ENCODE data around the gene MEAF6. TPM values are rescaled to one million over a fixed set of nuclear protein-coding genes. Genes with fewer than 3 reads are reported as not detected.
A peak's percentile ranks its signal among the peaks of the same experiment; 100 is the strongest.

MEAF6 gene
- total RNA-seq, 1 experiment from 2014 or later: 60.1 TPM

DNA sequence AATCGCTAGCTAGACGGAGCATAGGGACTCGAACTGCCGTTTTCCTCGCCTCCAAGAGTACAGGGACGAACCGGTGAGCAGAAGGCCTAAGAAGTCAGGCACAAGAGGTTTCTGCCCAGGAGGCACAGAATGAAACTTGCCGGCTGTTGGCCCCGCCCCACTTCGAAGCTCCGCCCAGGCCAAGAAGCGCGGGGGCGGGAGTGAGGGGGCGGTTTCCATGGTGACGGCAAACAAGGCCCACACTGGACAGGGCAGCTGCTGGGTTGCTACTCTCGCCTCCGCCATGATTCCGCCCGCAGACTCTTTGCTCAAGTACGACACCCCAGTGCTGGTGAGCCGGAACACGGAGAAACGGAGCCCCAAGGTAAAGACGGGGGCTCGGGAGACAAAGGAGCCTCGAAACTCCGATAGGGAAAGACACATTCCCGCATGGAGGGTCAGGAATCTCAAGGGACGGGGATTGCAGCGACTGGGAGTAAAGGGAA lies 42.2 kb upstream of the MEAF6 start, which contains the start of gene DNALI1:
Gene DNALI1 (plus strand): TSS at position 229 of the 485 bp plus-strand sequence. CDS start 55 bp downstream, at position 284.
- H3K27ac Mint-ChIP-seq (ENCODE audit: unreplicated experiment): peak within 1 kb of the TSS; percentile 70
- TF ChIP-seq, protein P1, sequence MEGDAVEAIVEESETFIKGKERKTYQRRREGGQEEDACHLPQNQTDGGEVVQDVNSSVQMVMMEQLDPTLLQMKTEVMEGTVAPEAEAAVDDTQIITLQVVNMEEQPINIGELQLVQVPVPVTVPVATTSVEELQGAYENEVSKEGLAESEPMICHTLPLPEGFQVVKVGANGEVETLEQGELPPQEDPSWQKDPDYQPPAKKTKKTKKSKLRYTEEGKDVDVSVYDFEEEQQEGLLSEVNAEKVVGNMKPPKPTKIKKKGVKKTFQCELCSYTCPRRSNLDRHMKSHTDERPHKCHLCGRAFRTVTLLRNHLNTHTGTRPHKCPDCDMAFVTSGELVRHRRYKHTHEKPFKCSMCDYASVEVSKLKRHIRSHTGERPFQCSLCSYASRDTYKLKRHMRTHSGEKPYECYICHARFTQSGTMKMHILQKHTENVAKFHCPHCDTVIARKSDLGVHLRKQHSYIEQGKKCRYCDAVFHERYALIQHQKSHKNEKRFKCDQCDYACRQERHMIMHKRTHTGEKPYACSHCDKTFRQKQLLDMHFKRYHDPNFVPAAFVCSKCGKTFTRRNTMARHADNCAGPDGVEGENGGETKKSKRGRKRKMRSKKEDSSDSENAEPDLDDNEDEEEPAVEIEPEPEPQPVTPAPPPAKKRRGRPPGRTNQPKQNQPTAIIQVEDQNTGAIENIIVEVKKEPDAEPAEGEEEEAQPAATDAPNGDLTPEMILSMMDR (IDR thresholded peaks at IDR 0.05; ENCODE audit: unreplicated experiment): no peak
- no peaks in the 10 kb centered on the region for H3K9me3 Mint-ChIP-seq (ENCODE audit: low read depth, unreplicated experiment)
- H3K4me3 Mint-ChIP-seq (ENCODE audit: low read depth, unreplicated experiment): peak within 1 kb of the TSS; percentile 54
- peak; percentile 76 for DNase-seq
- H3K36me3 Mint-ChIP-seq (ENCODE audit: insufficient read depth, unreplicated experiment): peaks cover 30% of the 10 kb centered on the region
- intact Hi-C loops (cut with micrococcal nuclease; ENCODE audit: unreplicated experiment): no loop called here
- H3K27me3 Mint-ChIP-seq (ENCODE audit: unreplicated experiment): no peaks in the 10 kb centered on the region
- CTCF ChIA-PET: no interaction called here
- H3K4me1 Mint-ChIP-seq (ENCODE audit: low read depth, unreplicated experiment): peaks cover 16% of the 10 kb centered on the region
- no TSS peak for BruUV-seq (replicated peaks)

DNA sequence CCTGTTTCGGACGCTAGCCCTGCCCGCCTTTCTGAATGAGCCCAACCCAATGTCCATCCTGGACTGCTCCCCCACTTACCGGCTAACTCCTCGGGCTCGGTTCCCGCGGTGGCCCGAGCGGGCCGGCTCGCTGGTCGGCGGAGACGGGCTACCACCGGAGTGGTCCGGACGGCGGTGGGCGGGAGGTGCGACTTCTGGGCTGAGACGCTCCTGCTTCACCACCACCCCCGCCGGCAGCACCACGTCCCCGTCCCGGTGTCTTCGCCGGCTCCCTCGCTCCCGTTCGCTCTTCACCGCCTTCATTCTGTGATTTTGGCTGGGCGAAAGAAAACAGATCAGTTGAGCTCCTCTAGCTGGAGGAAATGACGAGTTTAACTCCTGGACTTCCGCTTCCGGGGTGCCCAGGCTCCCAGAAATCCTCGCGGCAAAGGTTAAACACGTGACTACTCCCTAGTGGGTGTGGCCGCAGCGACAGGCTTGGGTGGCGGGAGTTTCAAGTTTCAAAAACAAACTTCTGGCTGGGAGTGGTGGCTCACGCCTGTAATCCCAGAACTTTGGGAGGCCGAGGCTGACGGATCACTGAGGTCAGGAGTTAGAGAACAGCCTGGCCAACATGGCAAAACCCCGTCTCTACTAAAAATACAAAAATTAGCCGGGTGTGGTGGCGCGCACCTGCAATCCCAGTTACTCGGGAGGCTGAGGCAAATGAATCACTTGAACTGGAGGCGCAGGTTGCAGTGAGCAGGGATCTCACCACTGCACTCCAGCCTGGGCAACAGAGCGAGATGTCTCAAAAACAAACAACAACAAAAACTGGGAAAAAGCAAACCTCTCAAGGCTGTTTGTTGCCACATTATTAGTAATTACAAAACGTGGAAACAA lies 39.6 kb upstream of the MEAF6 start, which contains the start of gene SNIP1:
Gene SNIP1 (minus strand): TSS at position 367 of the 882 bp plus-strand sequence. CDS start 64 bp downstream, at position 303.
- peak; percentile 90 for DNase-seq
- peak within 1 kb of the TSS; percentile 92 for H3K4me3 Mint-ChIP-seq (ENCODE audit: low read depth, unreplicated experiment)

DNA sequence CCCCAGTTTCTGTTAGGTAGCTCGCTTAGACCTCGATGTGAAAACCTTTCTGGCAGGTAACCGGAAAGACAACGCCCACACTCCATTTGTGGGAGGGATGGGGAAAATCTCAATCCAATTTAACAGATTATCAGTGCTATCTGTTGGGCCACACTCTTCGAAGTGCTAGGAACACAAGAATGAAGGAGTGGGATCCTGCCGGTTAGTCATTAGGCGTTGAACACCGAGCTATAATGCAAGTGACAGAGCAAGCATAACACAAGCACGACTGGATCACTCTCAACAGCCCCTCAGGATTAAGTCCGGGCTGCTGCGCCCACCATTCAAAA lies 39.0 kb upstream of the MEAF6 start:
- peak overlapping the region; percentile 92 for H3K4me3 Mint-ChIP-seq (ENCODE audit: low read depth, unreplicated experiment)
- H3K27me3 Mint-ChIP-seq (ENCODE audit: unreplicated experiment): no peaks in the 10 kb centered on the region
- no peak for DNase-seq
- no peaks in the 10 kb centered on the region for H3K9me3 Mint-ChIP-seq (ENCODE audit: low read depth, unreplicated experiment)
- H3K27ac Mint-ChIP-seq (ENCODE audit: unreplicated experiment): peak overlapping the region; percentile 95
- intact Hi-C loops (cut with micrococcal nuclease; ENCODE audit: unreplicated experiment): no loop called here
- peaks cover 16% of the 10 kb centered on the region for H3K4me1 Mint-ChIP-seq (ENCODE audit: low read depth, unreplicated experiment)
- CTCF ChIA-PET: interaction anchor here (0.9 kb wide), 2 partner anchors 19 to 125 kb away, joined by 3 read pairs; no protein-coding TSS in a partner anchor
- TSS peak; percentile 39 for BruUV-seq (replicated peaks)
- TF ChIP-seq, protein P1 (IDR thresholded peaks at IDR 0.05; ENCODE audit: unreplicated experiment): no peak
- H3K36me3 Mint-ChIP-seq (ENCODE audit: insufficient read depth, unreplicated experiment): peaks cover 61% of the 10 kb centered on the region

More for the DNA sequence above, 39.6 kb upstream of the MEAF6 start, which contains the start of gene SNIP1:
- peaks cover 56% of the 10 kb centered on the region for H3K36me3 Mint-ChIP-seq (ENCODE audit: insufficient read depth, unreplicated experiment)
- H3K9me3 Mint-ChIP-seq (ENCODE audit: low read depth, unreplicated experiment): no peaks in the 10 kb centered on the region
- H3K4me1 Mint-ChIP-seq (ENCODE audit: low read depth, unreplicated experiment): peaks cover 16% of the 10 kb centered on the region
- CTCF ChIA-PET: interaction anchor here (0.5 to 0.9 kb wide), 3 partner anchors 20 to 124 kb away, joined by 3 to 4 read pairs (median 3); no protein-coding TSS in a partner anchor
- no TSS peak for BruUV-seq (replicated peaks)
- H3K27ac Mint-ChIP-seq (ENCODE audit: unreplicated experiment): peak within 1 kb of the TSS; percentile 95
- intact Hi-C loops (cut with micrococcal nuclease; ENCODE audit: unreplicated experiment): no loop called here
- H3K27me3 Mint-ChIP-seq (ENCODE audit: unreplicated experiment): no peaks in the 10 kb centered on the region
- TF ChIP-seq, protein P1 (IDR thresholded peaks at IDR 0.05; ENCODE audit: unreplicated experiment): no peak

DNA sequence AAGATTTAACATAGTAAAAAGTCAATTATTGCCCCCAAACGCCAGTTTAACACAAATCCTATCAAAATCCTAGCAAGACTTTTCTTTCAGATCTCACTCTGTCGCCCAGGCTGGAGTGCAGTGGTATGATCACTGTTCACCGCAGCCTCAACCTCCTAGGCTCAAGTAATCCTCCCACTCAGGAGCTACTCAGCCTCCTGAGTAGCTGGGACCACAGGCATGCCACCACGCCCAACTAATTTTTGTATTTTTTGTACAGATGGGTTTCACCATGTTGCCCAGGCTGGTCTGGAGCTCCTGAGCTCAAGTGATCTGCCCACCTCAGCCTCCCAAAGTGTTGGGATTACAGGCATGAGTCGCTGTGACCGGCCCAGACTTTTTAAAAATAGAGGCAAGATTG lies 34.8 kb upstream of the MEAF6 start:
- Mint-ChIP-seq H3K4me3 (ENCODE audit: low read depth, unreplicated experiment) (no peak overlapping the region), H3K27me3 (ENCODE audit: unreplicated experiment) (no peaks in the 10 kb centered on the region), H3K4me1 (ENCODE audit: low read depth, unreplicated experiment) (peaks cover 16% of the 10 kb centered on the region), H3K27ac (ENCODE audit: unreplicated experiment) (no peak overlapping the region), H3K36me3 (ENCODE audit: insufficient read depth, unreplicated experiment) (peaks cover 75% of the 10 kb centered on the region), H3K9me3 (ENCODE audit: low read depth, unreplicated experiment) (no peaks in the 10 kb centered on the region)
- TF ChIP-seq, protein P1 (IDR thresholded peaks at IDR 0.05; ENCODE audit: unreplicated experiment): no peak
- no TSS peak for BruUV-seq (replicated peaks)
- CTCF ChIA-PET: interaction anchor here (0.7 kb wide), 1 partner anchor 28 kb away, joined by 5 read pairs; no protein-coding TSS in a partner anchor
- intact Hi-C loops (cut with micrococcal nuclease; ENCODE audit: unreplicated experiment): no loop called here
- DNase-seq: no peak

Measured in Calu3 (cell line).